ENCODE data around the gene ATG4A. TPM values are rescaled to one million over a fixed set of nuclear protein-coding genes. Genes with fewer than 3 reads are reported as not detected.

ATG4A gene
- total and polyA plus RNA-seq, 2 experiments from 2014 or later: 8.2 to 11.5 TPM

DNA sequence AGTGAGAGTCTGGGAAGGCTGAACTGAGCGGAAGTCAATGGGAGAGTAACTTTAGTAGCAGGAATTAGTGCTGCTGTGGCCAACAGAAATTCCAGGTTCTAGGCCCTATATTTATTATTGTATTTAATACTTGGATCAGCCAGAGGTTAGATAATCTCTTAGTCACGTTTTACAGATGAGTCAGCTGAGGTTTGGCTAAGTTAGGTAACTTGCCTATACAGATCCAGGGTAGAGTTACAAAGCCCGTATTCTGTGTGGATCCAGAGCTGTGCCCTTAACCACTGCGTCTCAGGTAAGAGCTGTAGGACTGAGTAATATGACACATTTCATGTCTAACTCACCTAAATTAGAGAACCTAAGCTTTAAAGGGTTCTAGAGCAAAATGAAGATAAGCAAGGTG is 20.7 kb upstream of the ATG4A start:
- no peaks in the 10 kb centered on the region for H3K36me3 ChIP-seq (ENCODE audit: low read depth)
- no peaks in the 10 kb centered on the region for H3K9me3 ChIP-seq (ENCODE audit: low read depth)
- H3K4me1 ChIP-seq (ENCODE audit: insufficient read depth): no peaks in the 10 kb centered on the region
- no peaks in the 10 kb centered on the region for H4K20me1 ChIP-seq (ENCODE audit: insufficient read depth)
- no peak overlapping the region for H3K27ac ChIP-seq
- H3K9me2 ChIP-seq (ENCODE audit: insufficient read depth): no peaks in the 10 kb centered on the region
- H3K4me3 ChIP-seq: no peak overlapping the region
- TF ChIP-seq EZH2 (IDR thresholded peaks at IDR 0.05; ENCODE audit: insufficient read depth, poor library complexity, severe bottlenecking) (no peak), EZH2phosphoT487 (IDR thresholded peaks at IDR 0.05; ENCODE audit: insufficient read depth, low read depth) (no peak)
- H3F3A ChIP-seq (ENCODE audit: insufficient read depth): no peaks in the 10 kb centered on the region
- in situ Hi-C loops (cut with MboI): no loop called here
- H3K4me2 ChIP-seq (ENCODE audit: unreplicated experiment): no peak overlapping the region
- no peak overlapping the region for H3K9ac ChIP-seq
- no peak overlapping the region for H2AFZ ChIP-seq
- peak; percentile 60 for DNase-seq
- no peaks in the 10 kb centered on the region for H3K27me3 ChIP-seq (replicated peaks; ENCODE audit: insufficient read depth)
- no peaks in the 10 kb centered on the region for H3K79me2 ChIP-seq (ENCODE audit: insufficient read depth)
- WGBS, 2 experiments (ENCODE audit: low coverage in 1 of 2, low lambda C conversion rate in 2 of 2, missing lambda C conversion rate in 2 of 2): 41 to 50% methylated on average over 4 of the region's 4 CpGs

DNA sequence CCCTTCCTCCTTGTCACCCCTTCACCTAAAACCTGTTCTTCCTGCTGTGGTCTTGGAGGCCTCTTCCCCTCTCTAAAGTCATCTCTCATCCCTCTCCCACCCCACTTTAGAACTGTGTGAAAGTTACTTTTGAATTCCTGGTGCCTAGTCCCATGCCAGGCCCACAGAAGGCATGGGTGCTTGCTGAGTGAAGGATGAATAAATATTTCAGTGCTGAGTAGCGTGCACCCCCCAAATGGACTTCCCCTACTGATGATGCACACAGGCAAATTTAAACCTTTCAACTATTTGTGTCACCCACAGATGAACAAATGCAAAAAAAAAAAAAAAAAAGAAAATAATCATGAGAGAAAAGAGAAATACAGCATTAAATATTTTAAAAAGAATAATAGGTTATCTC is 20.0 kb upstream of the ATG4A start:
- no peaks in the 10 kb centered on the region for H3K79me2 ChIP-seq (ENCODE audit: insufficient read depth)
- WGBS, 2 experiments (ENCODE audit: low coverage in 1 of 2, low lambda C conversion rate in 2 of 2, missing lambda C conversion rate in 2 of 2): 95 to 100% methylated on average over 1 of the region's 1 CpG
- H3K4me3 ChIP-seq: no peak overlapping the region
- H3K4me2 ChIP-seq (ENCODE audit: unreplicated experiment): no peak overlapping the region
- no peaks in the 10 kb centered on the region for H3F3A ChIP-seq (ENCODE audit: insufficient read depth)
- H3K27me3 ChIP-seq (replicated peaks; ENCODE audit: insufficient read depth): no peaks in the 10 kb centered on the region
- no peaks in the 10 kb centered on the region for H4K20me1 ChIP-seq (ENCODE audit: insufficient read depth)
- no peak for DNase-seq
- H3K27ac ChIP-seq: no peak overlapping the region
- in situ Hi-C loops (cut with MboI): no loop called here
- H2AFZ ChIP-seq: no peak overlapping the region
- H3K9me3 ChIP-seq (ENCODE audit: low read depth): no peaks in the 10 kb centered on the region
- no peaks in the 10 kb centered on the region for H3K4me1 ChIP-seq (ENCODE audit: insufficient read depth)
- no peaks in the 10 kb centered on the region for H3K9me2 ChIP-seq (ENCODE audit: insufficient read depth)
- no peaks in the 10 kb centered on the region for H3K36me3 ChIP-seq (ENCODE audit: low read depth)
- no peak overlapping the region for H3K9ac ChIP-seq
- TF ChIP-seq EZH2phosphoT487 (IDR thresholded peaks at IDR 0.05; ENCODE audit: insufficient read depth, low read depth) (no peak), EZH2 (IDR thresholded peaks at IDR 0.05; ENCODE audit: insufficient read depth, poor library complexity, severe bottlenecking) (no peak)

DNA sequence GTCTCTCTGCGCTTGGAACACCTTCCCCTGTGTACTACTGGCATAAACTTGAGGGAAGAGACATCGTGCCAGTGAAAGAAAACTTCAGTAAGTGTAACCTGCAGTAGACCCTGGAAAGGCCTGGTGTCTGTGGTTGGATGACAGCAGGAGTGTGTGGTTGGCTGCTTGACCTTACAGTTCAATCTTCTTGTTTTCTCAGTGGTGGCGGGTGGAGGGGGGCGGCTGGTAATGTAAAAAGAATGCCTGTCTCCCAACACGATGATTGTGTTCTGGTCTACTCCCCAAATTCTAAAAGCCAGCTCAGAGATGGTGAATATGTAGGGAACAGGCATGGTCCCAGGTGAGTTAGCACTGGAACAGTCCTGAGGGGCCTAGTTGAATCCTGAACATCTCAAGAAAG is 18.8 kb upstream of the ATG4A start:
- 65 to 69% methylated on average over 5 of the region's 5 CpGs for WGBS, 2 experiments (ENCODE audit: low coverage in 1 of 2, low lambda C conversion rate in 2 of 2, missing lambda C conversion rate in 2 of 2)
- Histone ChIP-seq H4K20me1 (ENCODE audit: insufficient read depth) (no peaks in the 10 kb centered on the region), H3K9me2 (ENCODE audit: insufficient read depth) (no peaks in the 10 kb centered on the region), H3K79me2 (ENCODE audit: insufficient read depth) (no peaks in the 10 kb centered on the region), H3F3A (ENCODE audit: insufficient read depth) (no peaks in the 10 kb centered on the region), H3K4me3 (no peak overlapping the region), H2AFZ (no peak overlapping the region), H3K4me2 (ENCODE audit: unreplicated experiment) (no peak overlapping the region), H3K27me3 (replicated peaks; ENCODE audit: insufficient read depth) (no peaks in the 10 kb centered on the region), H3K36me3 (ENCODE audit: low read depth) (no peaks in the 10 kb centered on the region), H3K27ac (no peak overlapping the region), H3K4me1 (ENCODE audit: insufficient read depth) (no peaks in the 10 kb centered on the region), H3K9me3 (ENCODE audit: low read depth) (no peaks in the 10 kb centered on the region), H3K9ac (no peak overlapping the region)
- in situ Hi-C loops (cut with MboI): no loop called here
- TF ChIP-seq EZH2phosphoT487 (IDR thresholded peaks at IDR 0.05; ENCODE audit: insufficient read depth, low read depth): no peak
- no peak for TF ChIP-seq EZH2 (IDR thresholded peaks at IDR 0.05; ENCODE audit: insufficient read depth, poor library complexity, severe bottlenecking)
- peak; percentile 32 for DNase-seq

DNA sequence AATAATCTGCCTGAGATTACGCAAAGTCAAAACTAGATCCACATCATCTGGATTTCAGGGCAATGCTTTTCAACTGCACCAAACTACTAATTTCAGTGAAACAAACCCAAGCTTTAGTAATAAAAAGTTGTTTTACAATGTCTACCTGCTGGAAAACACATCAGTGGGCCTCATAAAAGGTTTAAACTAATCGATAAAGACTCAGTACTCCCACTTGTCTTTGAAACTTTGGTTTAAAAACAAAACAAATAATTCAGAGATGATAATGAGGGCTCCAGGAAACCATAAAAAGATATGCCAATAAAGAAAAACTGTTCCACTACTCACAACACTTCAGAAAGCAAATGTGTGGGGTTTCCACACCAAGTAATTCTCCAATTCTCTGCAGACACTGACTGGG is 10.5 kb upstream of the ATG4A start:
- no peaks in the 10 kb centered on the region for H3K27me3 ChIP-seq (replicated peaks; ENCODE audit: insufficient read depth)
- DNase-seq: no peak
- H3F3A ChIP-seq (ENCODE audit: insufficient read depth): no peaks in the 10 kb centered on the region
- no peaks in the 10 kb centered on the region for H3K79me2 ChIP-seq (ENCODE audit: insufficient read depth)
- no peak overlapping the region for H3K27ac ChIP-seq
- WGBS, 2 experiments (ENCODE audit: low coverage in 1 of 2, low lambda C conversion rate in 2 of 2, missing lambda C conversion rate in 2 of 2): 91 to 95% methylated on average over 2 of the region's 2 CpGs
- no peak overlapping the region for H3K4me2 ChIP-seq (ENCODE audit: unreplicated experiment)
- TF ChIP-seq EZH2phosphoT487 (IDR thresholded peaks at IDR 0.05; ENCODE audit: insufficient read depth, low read depth): no peak
- no peak for TF ChIP-seq EZH2 (IDR thresholded peaks at IDR 0.05; ENCODE audit: insufficient read depth, poor library complexity, severe bottlenecking)
- H3K9ac ChIP-seq: no peak overlapping the region
- H4K20me1 ChIP-seq (ENCODE audit: insufficient read depth): no peaks in the 10 kb centered on the region
- no peaks in the 10 kb centered on the region for H3K9me3 ChIP-seq (ENCODE audit: low read depth)
- H3K9me2 ChIP-seq (ENCODE audit: insufficient read depth): no peaks in the 10 kb centered on the region
- H3K4me1 ChIP-seq (ENCODE audit: insufficient read depth): no peaks in the 10 kb centered on the region
- H3K36me3 ChIP-seq (ENCODE audit: low read depth): peaks cover under 1% of the 10 kb centered on the region; the same call in 1 of the 2 replicates
- in situ Hi-C loops (cut with MboI): no loop called here
- H2AFZ ChIP-seq: no peak overlapping the region
- H3K4me3 ChIP-seq: no peak overlapping the region

DNA sequence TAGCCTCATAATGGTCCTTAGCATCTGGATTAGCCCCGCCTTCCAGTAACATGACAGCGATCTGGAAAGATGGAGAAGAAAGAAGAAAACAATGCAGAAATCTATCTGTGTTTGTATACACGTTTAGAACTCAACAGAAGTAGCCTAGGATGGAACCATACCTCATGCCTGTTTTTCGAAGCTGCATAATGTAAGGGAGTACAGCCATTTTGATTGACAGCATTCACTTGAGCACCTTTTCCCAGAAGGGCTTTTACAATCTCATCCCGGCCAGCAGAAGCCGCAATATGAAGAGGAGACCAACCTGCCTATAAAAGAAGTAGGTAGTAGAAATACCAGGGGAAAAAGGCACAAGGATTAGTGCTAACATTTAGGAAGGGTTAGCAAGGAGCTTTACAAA is 3.8 kb upstream of the ATG4A start:
- Histone ChIP-seq H4K20me1 (ENCODE audit: insufficient read depth) (no peaks in the 10 kb centered on the region), H2AFZ (no peak overlapping the region), H3K4me1 (ENCODE audit: insufficient read depth) (peaks cover 8% of the 10 kb centered on the region; the same call in 1 of the 2 replicates), H3K9me3 (ENCODE audit: low read depth) (no peaks in the 10 kb centered on the region), H3K4me2 (ENCODE audit: unreplicated experiment) (no peak overlapping the region), H3K4me3 (no peak overlapping the region), H3K27me3 (replicated peaks; ENCODE audit: insufficient read depth) (no peaks in the 10 kb centered on the region), H3K9ac (no peak overlapping the region), H3K79me2 (ENCODE audit: insufficient read depth) (peaks cover 37% of the 10 kb centered on the region), H3F3A (ENCODE audit: insufficient read depth) (no peaks in the 10 kb centered on the region; the same call in 1 of the 2 replicates), H3K9me2 (ENCODE audit: insufficient read depth) (no peaks in the 10 kb centered on the region), H3K27ac (no peak overlapping the region), H3K36me3 (ENCODE audit: low read depth) (peaks cover 10% of the 10 kb centered on the region; the same call in 1 of the 2 replicates)
- in situ Hi-C loops (cut with MboI): no loop called here
- WGBS, 2 experiments (ENCODE audit: low coverage in 1 of 2, low lambda C conversion rate in 2 of 2, missing lambda C conversion rate in 2 of 2): 79 to 82% methylated on average over 6 of the region's 6 CpGs
- DNase-seq: no peak
- TF ChIP-seq EZH2 (IDR thresholded peaks at IDR 0.05; ENCODE audit: insufficient read depth, poor library complexity, severe bottlenecking): no peak
- TF ChIP-seq EZH2phosphoT487 (IDR thresholded peaks at IDR 0.05; ENCODE audit: insufficient read depth, low read depth): no peak

Measured in GM23248 (cell line).